ENCODE results near the gene ELP5. TPM values are rescaled to one million over a fixed set of nuclear protein-coding genes. Genes with fewer than 3 reads are reported as not detected.

ELP5 gene
- total RNA-seq, 1 donor from 2014 or later: 64.8 TPM

DNA sequence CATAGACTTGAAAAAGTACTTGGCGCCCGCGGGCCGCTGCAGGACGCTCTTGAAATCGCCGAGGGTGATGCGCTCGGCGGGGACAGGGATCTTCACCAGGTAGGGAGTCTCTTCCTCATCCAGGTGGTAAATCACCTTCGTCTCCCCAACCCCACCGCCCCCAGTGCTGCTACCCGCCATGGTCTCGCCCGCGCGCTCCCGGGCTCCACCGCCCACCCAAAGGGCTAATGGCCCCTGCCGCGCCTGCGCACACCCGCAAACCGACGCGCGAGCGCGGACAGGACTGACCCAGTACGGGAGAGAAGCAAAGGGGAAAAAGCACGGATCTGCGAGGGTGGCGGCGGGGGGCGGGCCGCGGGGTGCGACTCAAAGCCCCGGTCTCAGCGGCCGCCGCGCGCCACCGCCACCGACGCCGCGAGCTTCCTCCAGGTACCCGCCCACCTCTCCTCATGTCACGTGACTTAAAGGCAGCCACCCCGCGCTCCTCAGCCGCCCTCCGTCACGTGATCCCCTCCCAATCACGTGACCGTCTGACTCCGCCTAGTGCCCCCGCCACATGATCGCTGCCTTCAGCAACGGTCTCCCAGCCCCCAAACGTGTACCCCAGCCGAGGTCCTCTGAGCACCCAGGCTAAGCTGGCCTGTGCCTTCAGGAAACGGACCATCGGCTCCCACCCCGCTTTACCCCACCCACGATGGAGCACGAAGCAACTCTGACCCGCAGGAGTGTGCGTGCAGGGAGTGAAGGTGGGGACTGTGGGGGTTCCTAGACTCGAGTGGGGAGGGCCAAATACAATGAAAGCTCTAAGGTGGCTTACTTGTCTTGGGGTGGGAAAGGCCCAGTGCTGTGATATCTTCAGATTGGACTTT is 17.7 kb upstream of the ELP5 start, which contains the start of gene DVL2:
DVL2 (minus strand) TSS at position 435 of the 869 bp plus-strand sequence; CDS start at position 180, 255 bp downstream.
- peak; percentile 93 for DNase-seq (ENCODE audit: low spot score)
- Mint-ChIP-seq H3K4me3 (ENCODE audit: low read depth) (peak within 1 kb of the TSS; percentile 98), H3K36me3 (ENCODE audit: low read depth) (peaks cover 54% of the 10 kb centered on the region), H3K9me3 (no peaks in the 10 kb centered on the region), H3K27ac (peak within 1 kb of the TSS; percentile 87), H3K4me1 (ENCODE audit: low read depth) (peaks cover 38% of the 10 kb centered on the region), H3K27me3 (ENCODE audit: low read depth) (no peaks in the 10 kb centered on the region)
- intact Hi-C loops (cut with micrococcal nuclease): loop anchor here (1.0 kb wide), 1 partner anchor 13 kb away; no protein-coding TSS in a partner anchor

DNA sequence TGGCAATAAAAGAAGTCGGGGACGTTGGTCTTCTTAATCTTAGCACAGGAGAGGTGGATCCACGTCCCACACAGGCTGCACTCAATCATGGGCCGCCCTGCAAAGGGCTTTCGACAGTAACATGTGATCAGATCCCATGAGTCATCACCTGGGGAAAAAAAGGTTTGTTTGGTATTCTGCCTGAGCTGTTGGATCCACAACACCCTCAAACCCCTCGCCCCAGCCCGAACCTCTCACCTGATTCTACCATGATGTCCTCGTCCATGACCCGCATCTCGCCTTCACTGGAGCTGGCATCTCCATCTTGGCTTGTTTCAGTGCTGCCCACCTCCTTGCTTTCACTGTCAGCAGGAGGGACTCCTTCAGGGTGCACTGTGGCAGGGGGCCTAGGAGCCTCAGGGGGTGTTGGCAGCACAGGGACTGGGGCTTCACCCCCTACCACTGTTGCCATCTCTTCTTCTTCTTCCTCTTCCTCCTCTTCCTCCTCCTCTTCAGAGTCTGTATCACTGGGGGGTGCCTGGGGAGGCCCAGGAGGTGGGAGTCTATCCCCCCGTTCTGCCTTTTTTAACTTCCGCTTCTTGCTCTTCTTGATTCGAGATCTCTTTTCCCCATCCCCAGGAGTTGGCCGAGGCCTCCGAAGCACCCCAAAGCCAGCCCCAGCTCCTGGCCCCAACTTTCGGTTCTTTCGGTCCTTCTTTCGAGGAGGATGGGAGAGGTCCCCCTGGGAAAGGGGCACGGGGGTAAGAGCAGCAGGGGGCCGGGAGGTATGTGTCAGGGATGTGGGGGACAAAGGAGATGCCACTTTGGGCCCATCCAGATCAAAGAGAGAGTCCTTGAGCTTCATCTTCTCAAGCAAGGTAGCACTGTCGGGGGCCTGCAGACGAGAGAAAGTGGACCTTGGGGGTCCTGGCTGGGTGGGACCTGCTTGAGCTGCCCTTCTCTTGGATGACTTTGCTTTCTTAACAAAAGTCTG is 16.0 kb upstream of the ELP5 start:
- Mint-ChIP-seq H3K36me3 (ENCODE audit: low read depth) (peaks cover 51% of the 10 kb centered on the region), H3K4me1 (ENCODE audit: low read depth) (peaks cover 46% of the 10 kb centered on the region), H3K9me3 (no peaks in the 10 kb centered on the region)

DNA sequence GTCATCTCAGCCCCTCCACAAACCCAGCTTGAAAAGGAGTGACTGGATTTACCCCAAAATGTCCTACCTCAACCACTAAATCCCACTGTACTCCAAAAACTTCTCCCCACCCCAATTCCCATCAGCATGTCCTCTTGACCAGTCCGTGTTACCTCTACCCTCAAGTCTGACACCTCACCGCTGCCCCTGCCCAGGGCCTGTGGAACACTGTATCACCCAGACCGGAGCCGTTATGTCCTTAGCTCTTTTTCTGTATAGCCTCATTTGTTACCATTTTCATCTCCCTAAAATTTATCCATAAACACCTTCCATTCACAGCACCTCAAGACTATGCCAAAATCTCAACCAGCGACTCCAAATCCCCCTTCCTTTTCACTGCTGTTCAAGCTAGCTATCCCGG is 15.2 kb upstream of the ELP5 start:
- Mint-ChIP-seq H3K27me3 (ENCODE audit: low read depth) (no peaks in the 10 kb centered on the region), H3K4me3 (ENCODE audit: low read depth) (peak overlapping the region; percentile 98), H3K36me3 (ENCODE audit: low read depth) (peaks cover 58% of the 10 kb centered on the region), H3K4me1 (ENCODE audit: low read depth) (peaks cover 55% of the 10 kb centered on the region), H3K9me3 (no peaks in the 10 kb centered on the region), H3K27ac (peak overlapping the region; percentile 86)
- intact Hi-C loops (cut with micrococcal nuclease): no loop called here
- DNase-seq (ENCODE audit: low spot score): no peak

More for the DNA sequence above, 16.0 kb upstream of the ELP5 start:
- DNase-seq (ENCODE audit: low spot score): no peak
- H3K4me3 Mint-ChIP-seq (ENCODE audit: low read depth): peak overlapping the region; percentile 98
- no peaks in the 10 kb centered on the region for H3K27me3 Mint-ChIP-seq (ENCODE audit: low read depth)
- H3K27ac Mint-ChIP-seq: no peak overlapping the region
- intact Hi-C loops (cut with micrococcal nuclease): no loop called here

DNA sequence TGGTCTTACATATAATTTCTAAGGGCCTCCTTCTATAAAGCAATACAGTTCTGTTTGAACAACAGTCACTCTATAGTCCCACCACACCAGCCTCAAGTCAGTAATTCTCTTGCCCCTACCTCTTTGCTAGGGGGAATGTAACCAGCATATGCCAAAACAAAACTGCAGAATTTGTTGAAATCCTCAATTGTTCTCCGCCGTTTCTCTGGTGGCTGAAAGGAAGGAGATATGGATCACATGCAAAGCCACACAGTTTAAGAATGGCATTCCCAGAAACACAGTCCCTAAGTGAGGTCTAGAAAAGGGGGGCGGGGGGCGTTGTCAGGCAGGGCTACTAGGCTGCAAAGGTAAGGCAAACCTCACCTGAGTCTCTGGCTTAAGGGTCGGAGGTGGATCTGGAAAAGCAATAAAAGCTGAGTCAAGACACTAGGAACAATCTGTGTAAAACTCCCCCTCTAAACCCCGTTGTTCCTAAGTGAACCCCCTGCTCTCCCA is 14.7 kb upstream of the ELP5 start:
- Mint-ChIP-seq H3K9me3 (no peaks in the 10 kb centered on the region), H3K4me1 (ENCODE audit: low read depth) (peaks cover 54% of the 10 kb centered on the region), H3K36me3 (ENCODE audit: low read depth) (peaks cover 58% of the 10 kb centered on the region), H3K27ac (peak overlapping the region; percentile 86), H3K27me3 (ENCODE audit: low read depth) (no peaks in the 10 kb centered on the region), H3K4me3 (ENCODE audit: low read depth) (peak overlapping the region; percentile 98)
- DNase-seq (ENCODE audit: low spot score): no peak
- intact Hi-C loops (cut with micrococcal nuclease): no loop called here

DNA sequence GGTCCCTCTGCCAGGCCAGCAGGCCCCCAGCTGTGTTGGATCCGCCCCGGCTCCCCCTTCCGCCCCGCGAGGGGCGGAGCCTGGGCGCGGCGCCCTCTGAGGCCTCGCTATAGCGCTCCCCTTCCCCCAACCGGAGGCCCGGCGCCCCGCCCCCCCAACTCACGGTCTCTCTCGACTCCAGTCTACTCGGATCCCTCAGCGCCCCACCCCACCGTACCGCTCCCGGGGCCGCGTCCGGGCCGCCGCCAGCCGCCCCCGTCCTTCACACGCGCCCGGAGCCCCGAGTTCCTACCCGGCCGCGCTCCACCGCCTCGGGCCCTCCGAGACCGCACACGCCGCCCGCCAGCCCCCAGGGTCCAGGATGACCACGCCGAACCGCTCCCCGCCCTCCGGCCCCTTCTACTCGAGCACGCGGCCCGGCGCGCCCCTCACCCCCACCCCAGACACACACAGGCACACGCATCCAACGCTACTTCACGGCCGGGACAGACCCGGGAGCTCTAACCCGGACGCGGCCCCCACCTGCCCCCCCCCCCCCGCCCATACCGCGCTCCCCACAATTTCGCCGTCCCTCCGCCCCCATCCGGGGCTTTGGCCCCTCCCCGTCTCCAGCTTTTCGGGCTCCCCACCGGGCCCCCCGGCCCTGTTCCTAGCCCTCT is 14.1 kb upstream of the ELP5 start:
- Mint-ChIP-seq H3K27me3 (ENCODE audit: low read depth) (no peaks in the 10 kb centered on the region), H3K36me3 (ENCODE audit: low read depth) (peaks cover 60% of the 10 kb centered on the region), H3K27ac (peak overlapping the region; percentile 92), H3K9me3 (no peaks in the 10 kb centered on the region), H3K4me3 (ENCODE audit: low read depth) (peak overlapping the region; percentile 98), H3K4me1 (ENCODE audit: low read depth) (peaks cover 52% of the 10 kb centered on the region)
- intact Hi-C loops (cut with micrococcal nuclease): loop anchor here (1.0 to 2.0 kb wide), 2 partner anchors 43 to 335 kb away; partner anchors contain the start of gene SLC2A4
- peak; percentile 77 for DNase-seq (ENCODE audit: low spot score)

DNA sequence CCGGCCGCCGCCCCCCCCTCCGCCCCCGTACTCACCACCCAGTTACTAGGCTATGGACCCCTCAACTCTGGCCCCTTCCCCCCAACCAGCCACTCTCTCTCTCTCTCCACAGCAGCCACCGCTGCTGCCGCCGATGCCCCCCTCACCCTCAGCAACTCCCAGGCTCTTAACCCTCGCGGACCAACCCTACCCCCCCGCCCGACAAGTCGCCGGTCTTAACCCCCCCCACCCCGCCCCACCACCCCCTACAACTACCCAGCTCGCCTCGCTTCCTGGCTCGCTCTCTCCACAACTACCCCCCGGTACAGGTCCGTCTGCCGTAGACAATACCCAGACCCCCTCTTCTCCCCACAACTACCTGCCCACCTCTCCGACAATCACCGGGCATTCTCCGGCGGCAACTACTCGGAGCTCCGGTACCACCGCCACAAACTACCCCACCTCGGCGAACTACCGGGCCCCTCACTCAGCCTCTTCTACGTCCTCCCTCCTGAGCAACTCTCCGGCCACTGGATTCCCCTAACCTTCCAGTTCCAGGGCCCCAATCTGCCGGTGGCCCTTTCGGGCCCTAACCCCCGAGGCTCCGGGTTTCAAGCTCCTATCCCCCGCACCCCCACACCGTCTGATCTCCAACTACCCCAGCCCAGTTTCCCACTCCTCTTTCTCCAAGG is 13.5 kb upstream of the ELP5 start:
- peak overlapping the region; percentile 98 for H3K4me3 Mint-ChIP-seq (ENCODE audit: low read depth)
- H3K27me3 Mint-ChIP-seq (ENCODE audit: low read depth): no peaks in the 10 kb centered on the region
- peaks cover 52% of the 10 kb centered on the region for H3K4me1 Mint-ChIP-seq (ENCODE audit: low read depth)
- H3K36me3 Mint-ChIP-seq (ENCODE audit: low read depth): peaks cover 63% of the 10 kb centered on the region
- no peak for DNase-seq (ENCODE audit: low spot score)
- H3K27ac Mint-ChIP-seq: peak overlapping the region; percentile 92
- no peaks in the 10 kb centered on the region for H3K9me3 Mint-ChIP-seq
- intact Hi-C loops (cut with micrococcal nuclease): loop anchor here (1.0 to 2.0 kb wide), 3 partner anchors 24 to 334 kb away; partner anchors contain the start of gene SLC2A4

DNA sequence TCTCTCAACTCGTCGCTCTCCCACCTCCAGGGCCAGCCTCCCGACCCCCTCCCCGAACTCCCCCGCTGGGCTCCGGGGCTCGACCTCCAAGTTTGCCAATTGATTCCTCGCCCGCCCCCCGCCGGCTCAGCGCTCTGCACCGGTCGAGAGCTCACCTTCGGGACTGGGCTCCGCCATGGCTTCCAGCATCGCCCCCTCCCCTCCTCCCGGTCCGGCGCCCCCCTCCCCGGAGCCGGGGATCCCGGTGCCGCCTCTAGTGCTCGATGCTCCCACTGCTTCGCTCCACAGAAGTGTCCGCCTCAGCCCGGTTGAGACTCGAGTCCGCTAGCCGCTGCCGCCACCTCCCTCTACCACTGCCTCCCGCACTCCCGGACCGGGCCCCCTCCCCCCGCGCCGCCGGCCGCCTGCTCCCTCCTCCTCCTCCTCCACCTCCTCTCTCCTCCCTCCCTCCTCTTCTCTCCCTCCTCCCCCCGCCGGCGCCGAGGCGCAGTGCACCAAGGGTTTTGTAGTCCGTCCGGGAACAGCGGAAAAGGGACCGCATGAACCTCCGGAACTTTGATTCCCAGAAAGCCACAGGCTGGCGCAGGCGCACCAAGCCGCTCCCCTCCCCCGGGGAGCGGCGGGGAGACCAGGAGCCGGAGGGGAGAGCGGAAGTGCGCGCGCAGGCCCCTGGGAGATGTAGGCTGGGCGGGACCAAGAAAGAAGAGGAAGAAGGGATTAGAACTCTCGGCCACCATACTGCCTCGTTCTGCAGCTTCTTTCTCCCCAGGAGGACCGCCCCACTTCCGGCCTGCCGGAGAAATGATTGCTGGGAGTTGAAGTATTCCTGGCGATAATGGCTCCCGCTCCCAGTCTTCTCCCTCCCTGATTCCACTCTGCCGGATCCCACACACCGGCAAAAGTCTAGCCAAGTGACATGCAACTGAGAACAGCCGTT is 12.7 kb upstream of the ELP5 start, which contains the start of gene PHF23:
PHF23 (minus strand) TSS at position 367 of the 937 bp plus-strand sequence; CDS start at position 189, 178 bp downstream.
- Mint-ChIP-seq H3K27me3 (ENCODE audit: low read depth) (no peaks in the 10 kb centered on the region), H3K27ac (peak within 1 kb of the TSS; percentile 92), H3K9me3 (no peaks in the 10 kb centered on the region), H3K4me1 (ENCODE audit: low read depth) (peaks cover 48% of the 10 kb centered on the region), H3K4me3 (ENCODE audit: low read depth) (peak within 1 kb of the TSS; percentile 98), H3K36me3 (ENCODE audit: low read depth) (peaks cover 67% of the 10 kb centered on the region)
- intact Hi-C loops (cut with micrococcal nuclease): loop anchor here (1.0 to 2.0 kb wide), 2 partner anchors 25 to 333 kb away; no protein-coding TSS in a partner anchor
- peak; percentile 98 for DNase-seq (ENCODE audit: low spot score)

DNA sequence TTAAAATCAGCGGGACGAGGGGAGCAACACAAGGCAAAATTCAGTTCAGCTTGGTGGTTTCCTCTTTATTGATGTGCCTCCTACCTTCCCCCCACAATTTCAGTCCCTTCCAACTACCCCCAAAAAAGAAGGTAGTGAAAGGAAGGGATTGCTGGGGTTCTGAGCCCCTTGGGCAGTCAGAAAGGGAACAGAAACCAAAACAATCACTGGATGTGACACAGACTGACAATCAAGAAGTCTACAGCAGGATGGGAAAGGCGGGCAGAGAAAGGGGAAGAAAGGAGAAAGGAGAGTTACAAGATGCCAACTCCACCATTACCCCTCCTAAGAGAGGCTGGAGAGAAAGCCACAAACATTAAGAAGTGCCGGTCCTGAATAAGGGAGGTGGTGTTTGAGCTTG is 11.6 kb upstream of the ELP5 start:
- no peak for DNase-seq (ENCODE audit: low spot score)
- H3K4me3 Mint-ChIP-seq (ENCODE audit: low read depth): peak overlapping the region; percentile 98
- intact Hi-C loops (cut with micrococcal nuclease): no loop called here
- peaks cover 42% of the 10 kb centered on the region for H3K4me1 Mint-ChIP-seq (ENCODE audit: low read depth)
- no peaks in the 10 kb centered on the region for H3K27me3 Mint-ChIP-seq (ENCODE audit: low read depth)
- H3K36me3 Mint-ChIP-seq (ENCODE audit: low read depth): peaks cover 64% of the 10 kb centered on the region
- H3K9me3 Mint-ChIP-seq: no peaks in the 10 kb centered on the region
- H3K27ac Mint-ChIP-seq: peak overlapping the region; percentile 5

DNA sequence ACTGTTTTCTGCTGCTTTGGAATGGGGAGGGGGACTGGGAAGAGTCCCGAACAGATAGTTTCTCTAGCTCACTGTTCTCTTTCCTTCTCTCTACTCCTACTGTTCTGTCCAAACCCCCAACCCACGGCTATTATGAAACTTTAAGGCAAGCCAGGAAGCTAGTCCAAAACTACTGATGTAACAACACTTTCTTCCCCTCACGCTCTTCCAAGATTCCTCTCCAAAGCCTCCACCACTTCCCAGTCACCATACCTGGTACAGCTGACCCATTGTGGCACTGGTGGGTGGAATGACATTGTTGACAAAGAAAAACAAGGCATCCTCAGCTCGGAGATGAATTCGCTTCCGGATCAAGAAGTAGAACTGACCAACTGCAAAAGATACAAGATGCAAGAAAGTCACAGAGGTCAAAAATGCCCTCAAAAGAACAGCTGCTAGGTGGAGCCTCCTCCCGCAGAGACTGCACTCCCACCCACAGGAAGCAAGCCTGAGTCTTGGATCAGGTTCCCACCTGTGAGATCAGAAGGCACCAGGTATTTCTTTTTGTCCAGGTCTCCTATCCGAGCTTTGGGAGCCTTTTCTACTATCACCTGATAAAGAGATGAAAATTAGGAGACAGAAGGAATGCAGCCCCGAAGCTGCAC is 10.8 kb upstream of the ELP5 start:
- Mint-ChIP-seq H3K27ac (peak overlapping the region; percentile 95), H3K4me3 (ENCODE audit: low read depth) (peak overlapping the region; percentile 98), H3K4me1 (ENCODE audit: low read depth) (peaks cover 34% of the 10 kb centered on the region), H3K27me3 (ENCODE audit: low read depth) (no peaks in the 10 kb centered on the region), H3K9me3 (no peaks in the 10 kb centered on the region), H3K36me3 (ENCODE audit: low read depth) (peaks cover 62% of the 10 kb centered on the region)
- intact Hi-C loops (cut with micrococcal nuclease): no loop called here
- no peak for DNase-seq (ENCODE audit: low spot score)
